HG02763 (cell line): ENCODE results near the gene SRCAP.
"Not testable (repeated sequence)": the region's sequence is repeated elsewhere in the genome, so short reads cannot be mapped to it uniquely, and the experiment has no call there.

Experiments used
- ATAC-seq: cut with Tn5 transposase; IDR thresholded peaks from one replicate; pipeline ENCODE4 v1.9.1; 2021; ENCODE audit warnings: mild to moderate bottlenecking, moderate library complexity; ENCODE audit not compliant: unreplicated experiment

SRCAP gene

GRCh38 chr16:30663820-30664219 lies 35.2 kb upstream of the SRCAP start:
- ATAC-seq = no peak

- no peak for ATAC-seq
Observed at GRCh38 chr16:30664616-30665109, 34.3 kb upstream of the SRCAP start.

- ATAC-seq = no peak
Observed at GRCh38 chr16:30665155-30665829, 33.7 kb upstream of the SRCAP start.

GRCh38 chr16:30665830-30666190 lies 33.2 kb upstream of the SRCAP start:
- ATAC-seq = no peak

DNA sequence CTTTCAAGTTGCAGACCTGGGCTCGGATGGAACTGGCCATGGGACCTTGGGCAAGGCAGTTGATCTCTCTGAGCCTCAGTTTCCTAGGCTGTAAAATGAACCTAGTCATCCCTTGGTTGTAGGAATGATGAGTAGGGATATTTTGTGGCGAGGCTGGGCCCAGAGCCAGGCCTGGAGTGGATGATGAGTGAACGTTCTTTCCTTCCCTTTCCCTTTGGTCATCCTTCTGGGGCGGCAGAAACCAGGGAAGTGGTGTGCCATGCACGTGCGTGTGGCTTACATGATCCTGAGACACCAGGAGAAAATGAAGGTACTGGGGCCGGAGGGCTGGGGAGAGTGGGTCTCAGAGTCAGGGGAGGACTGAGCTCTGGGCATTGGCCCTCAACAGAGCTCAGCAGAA lies 32.3 kb upstream of the SRCAP start:
- no peak for ATAC-seq

DNA sequence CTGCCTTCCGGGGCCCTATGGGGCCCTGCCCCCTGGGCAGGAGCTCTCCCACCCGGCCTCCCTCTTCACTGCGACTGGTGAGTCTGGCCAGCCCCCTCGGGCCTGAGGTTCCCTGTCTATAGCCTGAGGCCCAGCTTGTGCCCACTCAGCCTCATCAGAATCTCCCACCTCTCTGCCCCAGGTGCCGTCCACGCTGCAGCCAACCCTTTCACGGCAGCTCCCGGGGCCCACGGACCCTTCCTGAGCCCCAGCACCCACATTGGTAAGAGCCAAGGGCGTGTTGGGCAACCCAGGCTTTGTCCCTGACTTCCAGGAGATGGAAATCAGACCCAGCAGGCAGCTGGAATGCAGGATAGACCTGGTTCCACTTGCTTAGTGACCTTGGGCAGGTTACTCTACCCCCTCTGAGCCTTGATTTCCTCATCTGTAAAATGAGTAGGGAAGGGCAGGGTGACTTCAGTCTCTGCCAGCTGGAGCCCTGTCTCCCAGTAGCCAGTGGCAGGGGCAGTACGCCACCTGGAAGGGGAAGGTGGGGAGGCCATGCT lies 31.5 kb upstream of the SRCAP start:
- ATAC-seq = no peak

- no peak for ATAC-seq
Observed at GRCh38 chr16:30668393-30668792, 30.6 kb upstream of the SRCAP start.

GRCh38 chr16:30669026-30669902 lies 29.7 kb upstream of the SRCAP start:
- no peak for ATAC-seq

- no peak for ATAC-seq
Observed at GRCh38 chr16:30669903-30670824, 28.8 kb upstream of the SRCAP start.

DNA sequence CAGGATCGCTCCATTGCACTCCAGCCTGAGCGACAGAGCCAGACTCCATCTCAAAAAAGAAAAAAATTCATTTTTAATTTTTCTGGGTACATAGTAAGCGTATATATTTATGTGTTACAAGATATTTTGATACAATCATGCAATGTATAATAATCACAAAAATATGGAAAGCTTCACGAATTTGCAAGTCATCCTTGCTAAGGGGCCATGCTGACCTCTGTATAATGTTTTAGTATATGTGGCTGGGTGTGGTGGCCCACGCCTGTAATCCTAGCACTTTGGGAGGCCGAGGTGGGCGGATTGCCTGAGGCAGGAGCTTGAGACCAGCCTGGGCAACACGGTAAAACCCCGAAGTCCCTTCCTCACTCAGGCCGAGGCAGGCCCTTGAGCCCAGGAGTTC lies 23.8 kb upstream of the SRCAP start:
- ATAC-seq = no peak

- no peak for ATAC-seq
Observed at GRCh38 chr16:30677931-30678585, 20.9 kb upstream of the SRCAP start.

DNA sequence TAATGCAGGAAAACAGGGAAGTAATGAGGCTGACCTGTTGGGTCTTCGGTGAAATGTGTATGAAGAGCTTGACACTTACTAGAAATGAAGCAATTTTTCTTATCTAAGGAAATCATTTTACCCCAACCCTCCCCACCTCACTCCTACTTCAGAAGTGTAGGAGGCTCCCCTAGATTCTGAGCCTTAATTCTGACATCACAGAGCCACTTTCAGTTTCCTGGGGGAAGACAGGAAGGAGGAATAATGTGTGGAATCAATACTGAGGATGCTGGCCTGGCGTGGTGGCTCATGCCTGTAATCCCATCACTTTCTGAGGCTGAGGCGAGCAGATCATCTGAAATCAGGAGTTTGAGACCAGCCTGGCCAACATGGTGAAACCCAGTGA lies 20.4 kb upstream of the SRCAP start:
- no peak for ATAC-seq

- no peak for ATAC-seq
Observed at GRCh38 chr16:30680326-30680725, 18.6 kb upstream of the SRCAP start.

GRCh38 chr16:30688701-30689100 lies 10.3 kb upstream of the SRCAP start:
- no peak for ATAC-seq

- no peak for ATAC-seq
Observed at GRCh38 chr16:30691907-30692306, 7.1 kb upstream of the SRCAP start.

DNA sequence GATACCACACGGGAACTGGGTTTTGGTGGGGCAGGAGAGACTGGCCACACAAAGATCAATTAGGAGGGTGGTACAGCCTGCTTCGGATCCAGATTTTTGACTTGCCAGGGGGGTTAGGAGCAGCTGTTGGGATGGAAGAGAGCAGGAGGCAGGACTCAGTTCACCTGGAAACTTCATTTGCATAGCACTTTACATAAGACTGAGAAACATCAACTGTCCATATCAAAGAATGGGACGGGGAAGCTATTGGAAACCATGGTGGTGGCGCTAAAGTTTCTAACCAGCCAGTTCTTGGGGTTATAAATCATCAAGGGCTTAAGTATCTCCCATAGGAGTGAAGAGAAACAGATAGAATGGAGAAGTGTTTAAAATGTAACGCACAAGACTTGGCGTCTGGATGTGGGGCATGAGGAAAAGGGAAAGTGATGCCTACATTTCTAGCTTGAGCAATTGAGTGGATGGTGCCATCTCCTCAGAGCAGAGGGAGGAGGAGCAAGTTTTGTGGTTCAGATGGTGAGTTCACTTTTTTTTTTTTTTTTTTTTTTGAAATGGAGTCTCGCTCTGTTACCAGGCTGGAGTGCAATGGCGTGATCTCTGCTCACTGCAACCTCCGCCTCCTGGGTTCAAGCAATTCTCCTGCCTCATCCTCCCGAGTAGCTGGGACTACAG lies 6.4 kb upstream of the SRCAP start:
- ATAC-seq = no peak

DNA sequence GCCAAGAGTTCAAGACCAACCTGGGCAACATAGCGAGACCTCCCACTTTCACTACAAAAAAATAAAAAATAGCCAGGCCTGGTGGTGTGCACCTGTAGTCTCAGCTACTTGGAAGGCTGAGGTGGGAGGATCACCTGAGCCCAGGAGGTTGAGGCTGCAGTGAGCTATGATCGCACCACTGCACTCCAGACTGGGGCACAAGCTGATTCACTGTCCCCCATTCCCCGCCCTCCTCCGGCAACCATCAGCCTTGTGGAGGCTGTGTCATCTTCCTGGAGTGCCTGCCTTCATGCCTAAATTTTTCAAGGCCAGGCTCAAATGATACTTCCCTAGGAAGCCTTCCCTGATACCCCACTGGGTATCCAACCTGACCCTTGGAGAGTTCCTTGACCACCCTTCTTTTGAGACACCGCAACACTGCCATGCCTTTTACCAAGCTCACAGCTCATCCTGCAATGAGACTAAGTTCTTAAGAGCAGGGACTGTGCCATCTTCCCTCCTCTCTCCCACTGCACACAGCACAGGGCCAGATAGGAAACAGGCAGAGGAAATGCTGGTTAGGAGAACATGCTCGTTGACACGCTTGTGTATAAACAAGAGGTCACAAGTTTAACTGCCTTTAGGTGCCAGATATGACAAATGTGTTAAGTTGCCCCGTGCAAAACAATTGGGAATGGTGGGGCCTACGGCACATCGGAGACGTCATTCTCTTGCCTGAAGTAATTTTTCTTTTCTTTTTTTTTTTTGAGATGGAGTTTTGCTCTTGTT lies 3.9 kb upstream of the SRCAP start:
- ATAC-seq = no peak

- not testable (repeated sequence) for ATAC-seq
Observed at GRCh38 chr16:30696646-30697045, 2.3 kb upstream of the SRCAP start.
